Upper lobe of right lung (tissue), 1 donor: Measurements from ENCODE around the gene FNTB. TPM values are rescaled to one million over a fixed set of nuclear protein-coding genes. Genes with fewer than 3 reads are reported as not detected.

Experiments
- ATAC-seq: fragments of 200-7000 bp; cut with Tn5 transposase; one replicate; pipeline ENCODE4 v1.9.1; 2020; ENCODE audit warnings: mild to moderate bottlenecking, moderate library complexity
- DNase-seq: peaks from one replicate; pipeline ENCODE4 v3.0.0-alpha.2; 2020
- H3K27ac ChIP-seq: fragments of 200-600 bp; one replicate; pipeline ENCODE4 v1.8.0; 2022
- H3K27me3 ChIP-seq: fragments of 200-600 bp; one replicate; pipeline ENCODE4 v1.8.0; 2022; ENCODE audit warnings: mild to moderate bottlenecking
- H3K36me3 ChIP-seq: fragments of 200-600 bp; one replicate; pipeline ENCODE4 v1.8.0; 2022
- H3K4me1 ChIP-seq: fragments of 200-600 bp; one replicate; pipeline ENCODE4 v1.8.0; 2022
- H3K4me3 ChIP-seq: fragments of 200-600 bp; one replicate; pipeline ENCODE4 v1.8.0; 2022; ENCODE audit warnings: mild to moderate bottlenecking
- H3K9me3 ChIP-seq: fragments of 200-600 bp; one replicate; pipeline ENCODE4 v1.8.0; 2022
- CTCF ChIP-seq: fragments of 200-600 bp; IDR thresholded peaks from one replicate; pipeline ENCODE4 v1.8.0; 2022; ENCODE audit warnings: antibody characterized with exemption
- intact Hi-C: fragments of 100-400 bp; cut with DNase I; formaldehyde crosslinking; loops from one replicate; pipeline ENCODE4 v1.11.0; 2022
- total RNA-seq: library from RNA; stranded (reverse); fragmentation: NEBNext Ultra II Directional; extraction: Animal tissue kit (Norgen Biotek cat#: 25700); gene quantifications from one replicate; pipeline ENCODE4 v1.2.1, GENCODE V29; 2021
- donor health status: DM: no; HTN: yes; CAD: no; lungs with severe emphysema.

The FNTB gene
- total RNA-seq, 1 donor from 2014 or later, result 14.2 TPM

DNA sequence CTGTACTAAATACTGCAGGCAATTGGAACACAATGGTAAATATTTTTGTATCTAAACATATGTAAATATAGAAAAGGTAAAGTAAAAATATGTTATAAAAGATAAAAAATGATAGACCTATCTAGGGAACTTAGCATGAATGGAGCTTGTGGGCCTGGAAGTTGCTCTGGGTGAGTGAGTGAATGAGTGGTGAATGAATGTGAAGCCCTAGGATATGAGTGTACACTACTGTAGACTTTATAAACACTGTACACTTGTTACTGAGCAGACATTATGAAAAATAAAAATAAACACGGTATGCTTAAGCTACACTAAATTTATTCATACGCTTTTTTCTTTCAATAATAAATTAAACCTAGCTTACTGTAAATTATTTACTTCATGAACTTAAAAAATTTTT lies 7.8 kb downstream of the FNTB start:
- no peak for TF ChIP-seq CTCF
- H3K4me1 ChIP-seq, result peaks cover 20% of the 10 kb centered on the region
- H3K9me3 ChIP-seq, result no peaks in the 10 kb centered on the region
- intact Hi-C loops, result no loop called here
- H3K4me3 ChIP-seq, result no peak overlapping the region
- no peak overlapping the region for H3K27ac ChIP-seq
- H3K27me3 ChIP-seq, result no peaks in the 10 kb centered on the region
- no peaks in the 10 kb centered on the region for H3K36me3 ChIP-seq
- ATAC-seq (no peak), DNase-seq (no peak)

- Histone ChIP-seq H3K4me3 (no peak overlapping the region), H3K27me3 (no peaks in the 10 kb centered on the region), H3K4me1 (peaks cover 13% of the 10 kb centered on the region), H3K27ac (no peak overlapping the region), H3K36me3 (no peaks in the 10 kb centered on the region), H3K9me3 (no peaks in the 10 kb centered on the region)
- no peak for TF ChIP-seq CTCF
- ATAC-seq, result no peak
- no peak for DNase-seq
- intact Hi-C loops, result no loop called here
Measured at GRCh38 chr14:64995291-64995690, 8.6 kb downstream of the FNTB start.

GRCh38 chr14:64997108-64997794 lies 10.6 kb downstream of the FNTB start:
- peaks cover 13% of the 10 kb centered on the region for H3K4me1 ChIP-seq
- no peak overlapping the region for H3K4me3 ChIP-seq
- no peaks in the 10 kb centered on the region for H3K36me3 ChIP-seq
- ATAC-seq (no peak), DNase-seq (no peak)
- TF ChIP-seq CTCF, result no peak
- H3K9me3 ChIP-seq, result no peaks in the 10 kb centered on the region
- no peak overlapping the region for H3K27ac ChIP-seq
- intact Hi-C loops, result no loop called here
- H3K27me3 ChIP-seq, result no peaks in the 10 kb centered on the region

DNA sequence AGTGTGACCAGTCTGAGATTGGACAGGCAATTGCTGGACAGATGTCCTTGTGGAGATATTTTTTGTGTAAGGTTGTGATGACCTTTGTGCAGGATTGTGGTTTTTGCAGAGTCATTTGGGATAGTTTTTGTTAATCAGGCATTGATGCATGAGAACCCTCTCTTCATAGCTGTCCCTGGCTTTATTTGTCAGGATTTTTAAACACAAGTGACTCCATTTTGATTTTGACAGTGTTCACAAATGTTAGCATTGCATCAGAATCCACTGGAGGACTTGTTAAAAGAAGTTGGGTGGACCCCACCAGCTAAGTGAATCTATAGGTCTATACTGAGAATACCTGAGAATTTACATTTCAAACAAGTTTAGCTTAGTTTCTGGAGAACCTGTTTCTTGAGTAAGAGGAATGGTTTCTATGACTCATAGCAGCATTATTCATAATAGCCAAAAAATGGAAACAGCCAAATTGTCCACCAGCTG lies 11.8 kb downstream of the FNTB start:
- TF ChIP-seq CTCF, result no peak
- H3K27ac ChIP-seq, result no peak overlapping the region
- H3K4me3 ChIP-seq, result no peak overlapping the region
- peaks cover 5% of the 10 kb centered on the region for H3K4me1 ChIP-seq
- ATAC-seq (no peak), DNase-seq (no peak)
- H3K36me3 ChIP-seq, result no peaks in the 10 kb centered on the region
- H3K27me3 ChIP-seq, result no peaks in the 10 kb centered on the region
- intact Hi-C loops, result no loop called here
- no peaks in the 10 kb centered on the region for H3K9me3 ChIP-seq

DNA sequence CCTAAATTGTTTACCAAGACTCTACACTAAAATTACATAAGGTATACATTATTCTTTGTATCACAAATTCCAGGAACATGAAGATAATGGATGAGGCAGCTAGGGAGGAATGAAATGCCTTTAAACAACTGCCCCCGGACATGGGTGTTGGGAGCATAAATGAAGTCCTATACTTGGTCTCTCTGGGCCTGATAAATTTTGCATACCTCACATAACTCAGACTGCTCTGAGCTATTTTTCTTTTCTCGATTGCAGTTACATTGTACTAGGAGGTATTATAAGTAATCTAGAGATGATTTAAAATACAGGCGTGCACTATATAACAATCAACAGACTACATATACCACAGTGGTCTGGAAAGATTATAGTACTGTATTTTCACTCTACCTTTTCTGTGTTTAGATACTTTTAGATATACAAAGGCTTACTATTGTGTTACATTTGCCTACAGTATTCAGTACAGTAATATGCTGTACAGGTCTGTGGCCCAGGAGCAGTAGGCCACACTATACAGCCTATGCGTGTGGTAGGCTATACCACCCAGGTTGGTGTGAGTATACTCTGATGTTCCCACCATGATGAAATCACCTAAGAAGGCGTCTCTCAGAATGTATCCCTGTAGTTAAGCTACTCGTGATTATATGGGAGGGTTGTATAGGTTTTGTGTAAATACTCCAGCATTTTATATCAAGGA lies 14.3 kb downstream of the FNTB start:
- Histone ChIP-seq H3K9me3 (no peaks in the 10 kb centered on the region), H3K27me3 (no peaks in the 10 kb centered on the region), H3K36me3 (no peaks in the 10 kb centered on the region), H3K4me1 (peaks cover 3% of the 10 kb centered on the region), H3K4me3 (no peak overlapping the region), H3K27ac (no peak overlapping the region)
- DNase-seq (no peak), ATAC-seq (no peak)
- intact Hi-C loops, result no loop called here
- no peak for TF ChIP-seq CTCF
